ENCODE measurements around the gene SEC24A. TPM values are rescaled to one million over a fixed set of nuclear protein-coding genes. Genes with fewer than 3 reads are reported as not detected.
"Not testable (repeated sequence)": the region's sequence is repeated elsewhere in the genome, so short reads cannot be mapped to it uniquely, and the experiment has no call there.

The SEC24A gene
- total RNA-seq, 1 experiment from 2014 or later, result 25.8 TPM

DNA sequence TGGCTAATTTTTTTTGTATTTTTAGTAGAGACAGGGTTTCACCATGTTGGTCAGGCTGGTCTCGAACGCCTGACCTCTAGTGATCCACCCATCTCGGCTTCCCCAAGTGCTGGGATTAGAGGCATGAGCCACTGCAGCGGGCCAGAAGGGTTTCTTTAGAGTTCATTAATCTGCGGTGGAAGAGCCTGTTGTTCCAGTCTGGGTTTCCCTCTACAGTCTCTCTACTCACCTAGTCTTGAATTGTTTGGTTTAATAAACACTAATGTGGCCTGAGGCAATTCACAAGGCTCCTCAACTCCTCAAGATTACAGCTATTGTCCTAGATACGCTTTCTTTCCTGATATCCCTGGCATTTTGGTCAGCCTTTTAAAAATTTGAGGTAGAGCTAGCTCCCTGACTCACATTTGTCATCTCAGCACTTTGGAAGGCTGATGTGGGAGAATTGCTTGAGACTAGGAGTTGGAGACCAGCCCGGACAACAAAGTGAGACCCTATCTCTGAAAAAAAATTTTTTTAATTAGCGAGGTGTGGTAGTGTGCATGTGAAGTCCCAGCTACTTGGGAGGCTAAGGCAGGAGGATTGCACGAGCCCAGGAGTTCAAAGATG, 11.4 kb upstream of the SEC24A start:
- Histone ChIP-seq H3K4me2 (ENCODE audit: low read depth, low read length, poor library complexity, severe bottlenecking) (no peak overlapping the region), H3K9ac (ENCODE audit: low read length) (no peak overlapping the region), H3K4me3 (ENCODE audit: low read length) (no peak overlapping the region), H3K9me2 (replicated peaks; ENCODE audit: insufficient read depth, low read length) (no peaks in the 10 kb centered on the region), H3K79me2 (ENCODE audit: low read length) (peaks cover 3% of the 10 kb centered on the region), H3K27me3 (ENCODE audit: low read length) (no peaks in the 10 kb centered on the region), H3K4me1 (ENCODE audit: low read length) (peaks cover 2% of the 10 kb centered on the region; the same call in 1 of the 2 replicates), H2AFZ (ENCODE audit: low read length) (no peak overlapping the region), H4K20me1 (ENCODE audit: insufficient read depth, low read depth, low read length) (no peaks in the 10 kb centered on the region), H3K36me3 (ENCODE audit: insufficient read depth, low read length) (no peaks in the 10 kb centered on the region), H3K27ac (ENCODE audit: low read length) (no peak overlapping the region), H3K9me3 (ENCODE audit: low read length) (no peaks in the 10 kb centered on the region)
- no peak for DNase-seq

DNA sequence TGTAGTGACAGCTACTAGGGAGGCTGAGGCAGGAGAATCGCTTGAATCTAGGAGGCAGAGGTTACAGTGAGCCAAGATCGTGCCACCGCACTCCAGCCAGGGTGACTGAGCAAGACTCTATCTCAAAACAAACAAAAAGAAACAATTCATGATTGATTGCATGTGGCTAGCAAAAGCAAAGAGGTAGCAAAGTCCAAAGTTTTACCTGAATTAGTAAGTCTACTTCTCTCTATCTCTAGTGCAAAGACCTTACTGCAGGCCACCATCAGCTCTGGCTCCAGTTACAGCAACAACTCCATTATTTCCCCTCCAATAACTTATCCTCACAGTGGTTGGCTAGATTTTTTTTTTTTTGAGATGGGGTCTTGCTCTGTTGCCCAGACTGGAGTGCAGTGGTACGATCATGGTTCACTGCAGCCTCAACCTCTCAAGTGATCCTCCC, 9.8 kb upstream of the SEC24A start:
- no peak overlapping the region for H3K27ac ChIP-seq (ENCODE audit: low read length)
- no peak overlapping the region for H2AFZ ChIP-seq (ENCODE audit: low read length)
- no peaks in the 10 kb centered on the region for H3K36me3 ChIP-seq (ENCODE audit: insufficient read depth, low read length)
- no peaks in the 10 kb centered on the region for H3K9me3 ChIP-seq (ENCODE audit: low read length)
- H4K20me1 ChIP-seq (ENCODE audit: insufficient read depth, low read depth, low read length), result no peaks in the 10 kb centered on the region
- no peaks in the 10 kb centered on the region for H3K9me2 ChIP-seq (replicated peaks; ENCODE audit: insufficient read depth, low read length)
- no peak overlapping the region for H3K4me2 ChIP-seq (ENCODE audit: low read depth, low read length, poor library complexity, severe bottlenecking)
- H3K4me1 ChIP-seq (ENCODE audit: low read length), result no peaks in the 10 kb centered on the region
- H3K79me2 ChIP-seq (ENCODE audit: low read length), result no peaks in the 10 kb centered on the region
- no peak overlapping the region for H3K9ac ChIP-seq (ENCODE audit: low read length)
- no peak for DNase-seq
- H3K27me3 ChIP-seq (ENCODE audit: low read length), result no peaks in the 10 kb centered on the region
- no peak overlapping the region for H3K4me3 ChIP-seq (ENCODE audit: low read length)

GRCh38 chr5:134642931-134643530, 5.6 kb upstream of the SEC24A start:
- H3K9ac ChIP-seq (ENCODE audit: low read length), result no peak overlapping the region
- no peak overlapping the region for H3K4me2 ChIP-seq (ENCODE audit: low read depth, low read length, poor library complexity, severe bottlenecking)
- H3K36me3 ChIP-seq (ENCODE audit: insufficient read depth, low read length), result no peaks in the 10 kb centered on the region
- H3K79me2 ChIP-seq (ENCODE audit: low read length), result no peaks in the 10 kb centered on the region
- H3K9me3 ChIP-seq (ENCODE audit: low read length), result no peaks in the 10 kb centered on the region
- H3K4me1 ChIP-seq (ENCODE audit: low read length), result peaks cover 8% of the 10 kb centered on the region
- H3K4me3 ChIP-seq (ENCODE audit: low read length), result no peak overlapping the region
- no peak for DNase-seq
- no peaks in the 10 kb centered on the region for H3K27me3 ChIP-seq (ENCODE audit: low read length)
- no peak overlapping the region for H3K27ac ChIP-seq (ENCODE audit: low read length)
- H3K9me2 ChIP-seq (replicated peaks; ENCODE audit: insufficient read depth, low read length), result no peaks in the 10 kb centered on the region
- no peak overlapping the region for H2AFZ ChIP-seq (ENCODE audit: low read length)
- no peaks in the 10 kb centered on the region for H4K20me1 ChIP-seq (ENCODE audit: insufficient read depth, low read depth, low read length)

DNA sequence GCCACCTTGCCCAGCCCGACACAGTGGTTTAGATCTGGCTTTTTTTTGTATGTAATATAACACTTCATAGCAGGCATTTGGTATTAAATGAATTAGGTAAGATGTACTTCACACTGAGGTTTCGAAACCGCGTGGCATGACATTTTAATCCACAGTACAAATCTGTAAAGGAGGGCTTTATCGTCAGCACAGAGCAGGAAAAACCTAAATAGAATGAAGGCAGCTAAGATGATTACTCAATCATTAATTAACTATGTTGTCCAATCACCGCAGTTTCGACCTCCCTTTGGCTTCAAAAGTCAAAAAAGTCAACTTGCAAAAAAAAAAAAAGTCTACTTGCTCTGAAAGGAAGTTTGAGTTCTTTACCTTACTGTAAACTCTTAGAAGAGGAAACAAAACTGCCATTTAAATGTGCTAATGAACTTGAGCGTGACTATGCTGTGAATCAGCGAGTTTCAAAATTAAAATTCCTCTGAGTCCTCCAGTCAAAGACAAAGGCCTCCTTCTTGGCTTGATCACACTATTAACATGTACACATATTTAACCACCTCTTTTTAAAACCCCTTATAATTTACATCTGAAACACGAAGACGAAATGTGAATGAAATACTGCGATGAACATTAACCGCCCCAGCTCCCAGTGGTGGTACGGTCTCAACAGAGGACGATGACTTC, 698 bp upstream of the SEC24A start:
- peak overlapping the region; percentile 89 for H3K4me3 ChIP-seq (ENCODE audit: low read length)
- peak overlapping the region; percentile 31 for H2AFZ ChIP-seq (ENCODE audit: low read length)
- peaks cover 21% of the 10 kb centered on the region for H3K4me1 ChIP-seq (ENCODE audit: low read length)
- H3K4me2 ChIP-seq (ENCODE audit: low read depth, low read length, poor library complexity, severe bottlenecking), result peak overlapping the region; percentile 85
- no peaks in the 10 kb centered on the region for H4K20me1 ChIP-seq (ENCODE audit: insufficient read depth, low read depth, low read length)
- H3K79me2 ChIP-seq (ENCODE audit: low read length), result peaks cover 41% of the 10 kb centered on the region
- no peaks in the 10 kb centered on the region for H3K36me3 ChIP-seq (ENCODE audit: insufficient read depth, low read length)
- no peaks in the 10 kb centered on the region for H3K9me3 ChIP-seq (ENCODE audit: low read length)
- H3K27me3 ChIP-seq (ENCODE audit: low read length), result no peaks in the 10 kb centered on the region
- DNase-seq, result peak; percentile 87
- no peaks in the 10 kb centered on the region for H3K9me2 ChIP-seq (replicated peaks; ENCODE audit: insufficient read depth, low read length)
- H3K27ac ChIP-seq (ENCODE audit: low read length), result peak overlapping the region; percentile 95
- H3K9ac ChIP-seq (ENCODE audit: low read length), result peak overlapping the region; percentile 93

GRCh38 chr5:134649163-134649835, 714 bp downstream of the SEC24A start:
- peak overlapping the region; percentile 93 for H3K9ac ChIP-seq (ENCODE audit: low read length)
- H3K27me3 ChIP-seq (ENCODE audit: low read length), result no peaks in the 10 kb centered on the region
- no peaks in the 10 kb centered on the region for H3K9me2 ChIP-seq (replicated peaks; ENCODE audit: insufficient read depth, low read length)
- H3K4me3 ChIP-seq (ENCODE audit: low read length), result peak overlapping the region; percentile 89
- H2AFZ ChIP-seq (ENCODE audit: low read length), result peak overlapping the region; percentile 77; the same call in 1 of the 2 replicates
- no peaks in the 10 kb centered on the region for H3K36me3 ChIP-seq (ENCODE audit: insufficient read depth, low read length)
- H3K9me3 ChIP-seq (ENCODE audit: low read length), result no peaks in the 10 kb centered on the region
- no peak for DNase-seq
- H3K27ac ChIP-seq (ENCODE audit: low read length), result peak overlapping the region; percentile 95
- no peaks in the 10 kb centered on the region for H4K20me1 ChIP-seq (ENCODE audit: insufficient read depth, low read depth, low read length)
- peak overlapping the region; percentile 85 for H3K4me2 ChIP-seq (ENCODE audit: low read depth, low read length, poor library complexity, severe bottlenecking)
- peaks cover 21% of the 10 kb centered on the region for H3K4me1 ChIP-seq (ENCODE audit: low read length)
- H3K79me2 ChIP-seq (ENCODE audit: low read length), result peaks cover 53% of the 10 kb centered on the region

- H3K27me3 ChIP-seq (ENCODE audit: low read length); H3K27ac ChIP-seq (ENCODE audit: low read length): not testable (repeated sequence)
- H3K4me2 ChIP-seq (ENCODE audit: low read depth, low read length, poor library complexity, severe bottlenecking), result peak overlapping the region; percentile 85
Measured at GRCh38 chr5:134650660-134651059, 2.1 kb downstream of the SEC24A start.

DNA sequence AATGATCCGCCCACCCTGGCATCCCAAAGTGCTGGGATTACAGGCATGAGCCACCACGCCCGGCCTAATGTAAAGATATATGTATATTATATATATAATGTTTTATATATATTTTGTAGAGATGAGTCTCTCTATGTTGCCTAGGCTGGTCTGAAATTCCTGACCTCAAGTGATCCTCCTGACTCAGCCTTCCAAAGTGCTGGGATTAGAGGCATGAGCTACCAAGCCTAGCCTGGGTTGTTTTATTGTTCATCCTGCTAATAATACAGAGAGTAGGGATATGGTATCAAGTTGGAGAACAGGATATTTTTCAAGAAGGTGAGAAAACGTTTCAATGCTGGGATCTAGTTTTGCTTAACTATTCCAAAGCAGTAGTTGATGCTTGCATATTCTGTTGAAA, 2.9 kb downstream of the SEC24A start:
- Histone ChIP-seq H3K9ac (ENCODE audit: low read length) (no peak overlapping the region), H2AFZ (ENCODE audit: low read length) (no peak overlapping the region), H3K27me3 (ENCODE audit: low read length) (no peaks in the 10 kb centered on the region), H3K4me3 (ENCODE audit: low read length) (no peak overlapping the region), H3K9me3 (ENCODE audit: low read length) (no peaks in the 10 kb centered on the region), H4K20me1 (ENCODE audit: insufficient read depth, low read depth, low read length) (no peaks in the 10 kb centered on the region), H3K79me2 (ENCODE audit: low read length) (peaks cover 75% of the 10 kb centered on the region), H3K9me2 (replicated peaks; ENCODE audit: insufficient read depth, low read length) (no peaks in the 10 kb centered on the region), H3K36me3 (ENCODE audit: insufficient read depth, low read length) (no peaks in the 10 kb centered on the region), H3K27ac (ENCODE audit: low read length) (no peak overlapping the region), H3K4me2 (ENCODE audit: low read depth, low read length, poor library complexity, severe bottlenecking) (no peak overlapping the region), H3K4me1 (ENCODE audit: low read length) (peaks cover 21% of the 10 kb centered on the region)
- DNase-seq, result no peak

More at GRCh38 chr5:134650660-134651059, 2.1 kb downstream of the SEC24A start:
- not testable (repeated sequence) for H3K9me3 ChIP-seq (ENCODE audit: low read length); H2AFZ ChIP-seq (ENCODE audit: low read length); H4K20me1 ChIP-seq (ENCODE audit: insufficient read depth, low read depth, low read length); H3K9me2 ChIP-seq (replicated peaks; ENCODE audit: insufficient read depth, low read length); H3K36me3 ChIP-seq (ENCODE audit: insufficient read depth, low read length); DNase-seq
- peaks cover 67% of the 10 kb centered on the region for H3K79me2 ChIP-seq (ENCODE audit: low read length)
- H3K4me3 ChIP-seq (ENCODE audit: low read length), result peak overlapping the region; percentile 89
- H3K9ac ChIP-seq (ENCODE audit: low read length), result peak overlapping the region; percentile 93; the same call in 1 of the 2 replicates
- peaks cover 21% of the 10 kb centered on the region for H3K4me1 ChIP-seq (ENCODE audit: low read length)

GRCh38 chr5:134656690-134657089, 8.1 kb downstream of the SEC24A start:
- H2AFZ ChIP-seq (ENCODE audit: low read length), result no peak overlapping the region
- H3K36me3 ChIP-seq (ENCODE audit: insufficient read depth, low read length), result peaks cover 9% of the 10 kb centered on the region; the same call in 1 of the 2 replicates
- no peaks in the 10 kb centered on the region for H3K4me1 ChIP-seq (ENCODE audit: low read length)
- H3K4me3 ChIP-seq (ENCODE audit: low read length), result no peak overlapping the region
- H4K20me1 ChIP-seq (ENCODE audit: insufficient read depth, low read depth, low read length), result no peaks in the 10 kb centered on the region
- H3K9ac ChIP-seq (ENCODE audit: low read length), result no peak overlapping the region
- H3K4me2 ChIP-seq (ENCODE audit: low read depth, low read length, poor library complexity, severe bottlenecking), result no peak overlapping the region
- no peaks in the 10 kb centered on the region for H3K27me3 ChIP-seq (ENCODE audit: low read length)
- H3K79me2 ChIP-seq (ENCODE audit: low read length), result peaks cover 93% of the 10 kb centered on the region
- H3K27ac ChIP-seq (ENCODE audit: low read length), result no peak overlapping the region
- H3K9me2 ChIP-seq (replicated peaks; ENCODE audit: insufficient read depth, low read length), result no peaks in the 10 kb centered on the region
- DNase-seq, result no peak
- H3K9me3 ChIP-seq (ENCODE audit: low read length), result no peaks in the 10 kb centered on the region
